GM12878 (cell line): Measurements from ENCODE around the gene CACNA1G. TPM values are rescaled to one million over a fixed set of nuclear protein-coding genes. Genes with fewer than 3 reads are reported as not detected.

Source experiments
- ASH2L ChIP-seq: fragments of 300-600, 200-600 bp; sonication (generic); IDR thresholded peaks from 2 replicates; pipeline ENCODE4 v1.6.1; 2017; ENCODE audit warnings: low read depth, mild to moderate bottlenecking, borderline replicate concordance
- ATF2 ChIP-seq: IDR thresholded peaks from 2 replicates; pipeline ENCODE4 v1.6.1; 2012; ENCODE audit warnings: low read length, inconsistent platforms
- ATF7 ChIP-seq: fragments of 450-650 bp; IDR thresholded peaks from 2 replicates; pipeline ENCODE4 v1.6.1; 2016; ENCODE audit warnings: low read depth, mild to moderate bottlenecking
- CHD4 ChIP-seq: fragments of 200-600 bp; sonication (generic); IDR thresholded peaks from 2 replicates; pipeline ENCODE4 v1.6.1; 2016; ENCODE audit warnings: mild to moderate bottlenecking
- CREB1 ChIP-seq: IDR thresholded peaks from 2 replicates; pipeline ENCODE4 v1.6.1; 2012; ENCODE audit warnings: low read depth, mild to moderate bottlenecking, inconsistent platforms
- CREM ChIP-seq: IDR thresholded peaks from 2 replicates; pipeline ENCODE4 v1.6.1; 2014; ENCODE audit warnings: antibody characterized with exemption, low read depth
- EED ChIP-seq: sonication (generic); IDR thresholded peaks from 2 replicates; pipeline ENCODE4 v1.6.1; 2016; ENCODE audit warnings: antibody characterized with exemption, low read depth
- FOXM1 ChIP-seq: IDR thresholded peaks from 2 replicates; pipeline ENCODE4 v1.6.1; 2012; ENCODE audit warnings: low read depth, mild to moderate bottlenecking, inconsistent platforms, low read length, moderate library complexity
- HDAC2 ChIP-seq: fragments of 200-600 bp; sonication (generic); IDR thresholded peaks from 2 replicates; pipeline ENCODE4 v1.6.1; 2017
- HDGF ChIP-seq: fragments of 450-650 bp; IDR thresholded peaks from 2 replicates; pipeline ENCODE4 v1.6.1; 2016; ENCODE audit warnings: antibody characterized with exemption
- IKZF1 ChIP-seq: fragments of 450-650 bp; conservative IDR thresholded peaks from 2 replicates; pipeline ENCODE4 v1.6.1; 2017; ENCODE audit warnings: antibody characterized with exemption, mild to moderate bottlenecking
- JUND ChIP-seq: IDR thresholded peaks from 2 replicates; pipeline ENCODE4 v1.6.1; 2012; ENCODE audit warnings: low read depth, mild to moderate bottlenecking, low read length, improper control_type of control experiment, moderate library complexity
- KLF5 ChIP-seq: fragments of 450-650 bp; IDR thresholded peaks from 2 replicates; pipeline ENCODE4 v1.6.1; 2014; ENCODE audit warnings: mild to moderate bottlenecking; ENCODE audit not compliant: partially characterized antibody
- MEF2A ChIP-seq: IDR thresholded peaks from 2 replicates; pipeline ENCODE4 v1.6.1; 2011; ENCODE audit warnings: low read depth, mild to moderate bottlenecking, low read length, moderate library complexity; ENCODE audit not compliant: insufficient read depth
- NFIC ChIP-seq: IDR thresholded peaks from 2 replicates; pipeline ENCODE4 v1.6.1; 2012; ENCODE audit warnings: low read depth, mild to moderate bottlenecking, inconsistent platforms, low read length, moderate library complexity
- PML ChIP-seq: IDR thresholded peaks from 2 replicates; pipeline ENCODE4 v1.6.1; 2012; ENCODE audit warnings: low read length, inconsistent platforms
- RELA ChIP-seq: fragments of 450-650 bp; IDR thresholded peaks from 2 replicates; pipeline ENCODE4 v1.8.0; 2014; ENCODE audit warnings: borderline replicate concordance; ENCODE audit not compliant: partially characterized antibody
- SMAD1 ChIP-seq: fragments of 450-650 bp; IDR thresholded peaks from 2 replicates; pipeline ENCODE4 v1.6.1; 2018; ENCODE audit warnings: mild to moderate bottlenecking, low read depth; ENCODE audit not compliant: partially characterized antibody
- SMC3 ChIP-seq: IDR thresholded peaks from 2 replicates; pipeline ENCODE4 v1.6.1; 2011; ENCODE audit warnings: low read length, improper control_type of control experiment, borderline replicate concordance
- TBL1XR1 ChIP-seq: IDR thresholded peaks from 2 replicates; pipeline ENCODE4 v1.6.1; 2012; ENCODE audit warnings: low read depth, low read length, improper control_type of control experiment
- YY1 ChIP-seq: IDR thresholded peaks from 2 replicates; pipeline ENCODE4 v1.6.1; 2011; ENCODE audit warnings: low read depth, mild to moderate bottlenecking, low read length
- ZBED1 ChIP-seq: IDR thresholded peaks from 2 replicates; pipeline ENCODE4 v1.6.1; 2016; ENCODE audit warnings: borderline replicate concordance
- ZSCAN29 ChIP-seq: fragments of 450-650 bp; IDR thresholded peaks from 2 replicates; pipeline ENCODE4 v1.6.1; 2017; ENCODE audit warnings: mild to moderate bottlenecking, moderate library complexity
- polyA plus RNA-seq, 11 experiments: library from polyadenylated mRNA; depleted of rRNA in 4 of 11; unstranded in 6 of 11; stranded (reverse) in 5 of 11; fragments of >200 nt; fragmentation: Nextera tagmentation in 4 of 11; fragmentation: Illumina TruSeq in 1 of 11; extraction: Ambion mirVana in 4 of 11; extraction: Trizol in 1 of 11; gene quantifications; 1 replicate in 1 of 11; 2 replicates in 10 of 11; pipeline versions ENCODE4 v1.2.1 to v1.2.3, GENCODE V29; 2011 to 2016; ENCODE audit warnings: inconsistent platforms in 2 of 11, missing spikeins in 2 of 11, low read depth in 1 of 11
- total RNA-seq, 4 experiments: library from RNA; depleted of rRNA in 3 of 4; stranded (reverse); fragments of >200 nt in 3 of 4; fragmentation: Illumina TruSeq in 1 of 4; extraction: Trizol in 1 of 4; gene quantifications; 2 replicates each; pipeline versions ENCODE4 v1.2.1 to v1.2.3, GENCODE V29; 2013 to 2021
- TF ChIP-seq, protein P1 (sequence below): fragments of 450-650 bp; IDR thresholded peaks from 2 replicates; pipeline ENCODE4 v1.6.1; 2017; ENCODE audit warnings: borderline replicate concordance
- TF ChIP-seq, protein P2 (sequence below): fragments of 450-650 bp; IDR thresholded peaks from 2 replicates; pipeline ENCODE4 v1.6.1; 2017; ENCODE audit warnings: low read depth, mild to moderate bottlenecking, moderate library complexity
- TF ChIP-seq, protein P3 (sequence below): fragments of 450-650 bp; IDR thresholded peaks from 2 replicates; pipeline ENCODE4 v1.6.1; 2016; ENCODE audit warnings: mild to moderate bottlenecking

The CACNA1G gene
- total and polyA plus RNA-seq, 10 of the 15 experiments (the other 5 are each of a cell fraction or from before 2014, with no cell fraction given) = 0.03 to 0.15 TPM; not detected in 8

DNA sequence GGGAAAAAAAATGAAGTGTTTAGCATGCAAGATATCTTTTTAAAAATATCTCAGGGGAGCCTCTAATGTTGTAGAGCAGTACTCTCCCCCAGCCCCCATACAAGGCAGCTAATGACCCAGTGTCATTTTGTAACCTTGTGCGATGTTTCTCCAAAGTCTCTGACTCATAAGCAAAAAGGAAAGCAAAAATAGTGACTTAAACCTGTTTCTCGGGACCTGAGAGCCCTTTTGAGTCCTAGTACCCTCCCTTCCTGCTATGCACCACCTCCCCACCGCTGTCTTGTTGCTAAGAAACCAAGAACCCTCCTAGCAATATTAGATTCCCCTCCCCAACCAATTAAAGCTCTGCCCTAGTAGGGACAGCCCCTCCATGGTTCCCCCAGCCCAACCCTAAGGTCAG lies 49.5 kb upstream of the CACNA1G start (continued):
- TF ChIP-seq ZSCAN29 = no peak
- no peak for TF ChIP-seq YY1
- TF ChIP-seq ATF2 = peak; percentile 40; the same call in 1 of the 2 replicates
- TF ChIP-seq HDGF = no peak
- no peak for TF ChIP-seq ZBED1
- no peak for TF ChIP-seq ASH2L
- TF ChIP-seq ATF7 = peak; percentile 76
- TF ChIP-seq IKZF1 = peak; percentile 38; the same call in 1 of the 2 replicates
- no peak for TF ChIP-seq FOXM1
- no peak for TF ChIP-seq HDAC2
- TF ChIP-seq MEF2A = 0 out of 2 replicates have a peak, but pooled peaks have one; percentile 17
- TF ChIP-seq, protein P1, sequence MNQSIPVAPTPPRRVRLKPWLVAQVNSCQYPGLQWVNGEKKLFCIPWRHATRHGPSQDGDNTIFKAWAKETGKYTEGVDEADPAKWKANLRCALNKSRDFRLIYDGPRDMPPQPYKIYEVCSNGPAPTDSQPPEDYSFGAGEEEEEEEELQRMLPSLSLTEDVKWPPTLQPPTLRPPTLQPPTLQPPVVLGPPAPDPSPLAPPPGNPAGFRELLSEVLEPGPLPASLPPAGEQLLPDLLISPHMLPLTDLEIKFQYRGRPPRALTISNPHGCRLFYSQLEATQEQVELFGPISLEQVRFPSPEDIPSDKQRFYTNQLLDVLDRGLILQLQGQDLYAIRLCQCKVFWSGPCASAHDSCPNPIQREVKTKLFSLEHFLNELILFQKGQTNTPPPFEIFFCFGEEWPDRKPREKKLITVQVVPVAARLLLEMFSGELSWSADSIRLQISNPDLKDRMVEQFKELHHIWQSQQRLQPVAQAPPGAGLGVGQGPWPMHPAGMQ = no peak
- no peak for TF ChIP-seq KLF5
- no peak for TF ChIP-seq SMC3
- no peak for TF ChIP-seq CHD4
- TF ChIP-seq CREM = peak; percentile 69
- TF ChIP-seq NFIC = 0 out of 2 replicates have a peak, but pooled peaks have one; percentile 19
- peak; percentile 51 for TF ChIP-seq CREB1
- TF ChIP-seq RELA = no peak
- TF ChIP-seq, protein P2, sequence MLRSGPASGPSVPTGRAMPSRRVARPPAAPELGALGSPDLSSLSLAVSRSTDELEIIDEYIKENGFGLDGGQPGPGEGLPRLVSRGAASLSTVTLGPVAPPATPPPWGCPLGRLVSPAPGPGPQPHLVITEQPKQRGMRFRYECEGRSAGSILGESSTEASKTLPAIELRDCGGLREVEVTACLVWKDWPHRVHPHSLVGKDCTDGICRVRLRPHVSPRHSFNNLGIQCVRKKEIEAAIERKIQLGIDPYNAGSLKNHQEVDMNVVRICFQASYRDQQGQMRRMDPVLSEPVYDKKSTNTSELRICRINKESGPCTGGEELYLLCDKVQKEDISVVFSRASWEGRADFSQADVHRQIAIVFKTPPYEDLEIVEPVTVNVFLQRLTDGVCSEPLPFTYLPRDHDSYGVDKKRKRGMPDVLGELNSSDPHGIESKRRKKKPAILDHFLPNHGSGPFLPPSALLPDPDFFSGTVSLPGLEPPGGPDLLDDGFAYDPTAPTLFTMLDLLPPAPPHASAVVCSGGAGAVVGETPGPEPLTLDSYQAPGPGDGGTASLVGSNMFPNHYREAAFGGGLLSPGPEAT = peak; percentile 50; the same call in 1 of the 2 replicates
- TF ChIP-seq PML = no peak
- TF ChIP-seq SMAD1 = no peak
- TF ChIP-seq TBL1XR1 = 0 out of 2 replicates have a peak, but pooled peaks have one; percentile 41
- 0 out of 2 replicates have a peak, but pooled peaks have one; percentile 28 for TF ChIP-seq EED
- TF ChIP-seq, protein P3, sequence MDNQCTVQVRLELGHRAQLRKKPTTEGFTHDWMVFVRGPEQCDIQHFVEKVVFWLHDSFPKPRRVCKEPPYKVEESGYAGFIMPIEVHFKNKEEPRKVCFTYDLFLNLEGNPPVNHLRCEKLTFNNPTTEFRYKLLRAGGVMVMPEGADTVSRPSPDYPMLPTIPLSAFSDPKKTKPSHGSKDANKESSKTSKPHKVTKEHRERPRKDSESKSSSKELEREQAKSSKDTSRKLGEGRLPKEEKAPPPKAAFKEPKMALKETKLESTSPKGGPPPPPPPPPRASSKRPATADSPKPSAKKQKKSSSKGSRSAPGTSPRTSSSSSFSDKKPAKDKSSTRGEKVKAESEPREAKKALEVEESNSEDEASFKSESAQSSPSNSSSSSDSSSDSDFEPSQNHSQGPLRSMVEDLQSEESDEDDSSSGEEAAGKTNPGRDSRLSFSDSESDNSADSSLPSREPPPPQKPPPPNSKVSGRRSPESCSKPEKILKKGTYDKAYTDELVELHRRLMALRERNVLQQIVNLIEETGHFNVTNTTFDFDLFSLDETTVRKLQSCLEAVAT = no peak
- TF ChIP-seq JUND = peak; percentile 66; the same call in 1 of the 2 replicates
